Peyer's patch (tissue), 4 donors: ENCODE data around the gene ITGA5.

Source experiments
- POLR2A ChIP-seq, 2 donors: fragments of 450-650 bp; IDR thresholded peaks; one replicate each; pipeline ENCODE4 v1.5.1; 2017; ENCODE audit warnings: antibody characterized with exemption in 2 of 2, mild to moderate bottlenecking in 2 of 2, moderate library complexity in 2 of 2
- TF ChIP-seq, protein P1 (sequence below), 6 experiments: fragments of 450-650 bp in 4 of 6; fragments of 200-600 bp in 2 of 6; sonication (generic) in 1 of 6; IDR thresholded peaks; one replicate each; pipeline ENCODE4 v1.5.1; 2017 to 2019; ENCODE audit warnings: antibody characterized with exemption in 6 of 6, mild to moderate bottlenecking in 3 of 6, moderate library complexity in 1 of 6

DNA sequence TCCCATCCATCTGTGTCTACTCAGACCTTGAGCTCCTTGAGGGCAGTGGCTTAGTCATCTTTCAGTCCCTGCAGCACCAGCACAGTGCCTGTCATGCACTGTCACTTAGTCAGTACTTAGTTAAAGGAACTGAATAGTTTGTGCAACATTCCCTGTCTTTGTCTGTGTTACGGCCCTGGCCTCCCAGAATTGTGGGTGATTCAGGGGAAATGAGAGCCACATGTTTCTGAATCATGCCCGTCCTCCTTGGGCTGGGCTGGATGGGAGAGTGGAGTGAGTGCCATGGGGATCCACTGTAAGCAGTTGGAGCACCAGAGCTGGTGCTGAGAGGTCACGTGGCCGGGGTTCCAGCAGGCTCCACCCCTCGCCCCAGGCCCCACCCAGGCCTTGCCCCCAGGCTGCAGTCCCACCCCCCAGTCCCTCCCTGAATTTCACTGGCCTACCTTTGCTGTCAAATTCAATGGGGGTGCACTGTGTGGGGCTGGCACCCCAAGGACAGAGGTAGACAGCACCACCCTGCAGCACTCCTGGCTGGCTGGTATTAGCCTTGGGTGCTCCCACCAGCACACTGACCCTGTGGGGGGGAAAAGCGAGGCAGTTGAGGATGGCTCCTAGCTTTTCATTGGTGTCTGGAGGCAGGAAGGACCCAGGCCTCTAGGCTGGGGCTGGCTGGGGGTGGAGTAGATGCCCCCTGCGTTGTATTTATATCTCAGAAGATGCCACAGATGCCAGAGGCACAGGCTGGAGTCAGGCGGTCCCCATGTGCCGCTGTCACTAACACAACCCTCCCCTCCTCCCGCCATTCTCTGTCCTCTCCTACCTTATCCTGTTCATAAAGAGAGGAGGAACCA lies 7.5 kb downstream of the ITGA5 start:
- TF ChIP-seq, protein P1, sequence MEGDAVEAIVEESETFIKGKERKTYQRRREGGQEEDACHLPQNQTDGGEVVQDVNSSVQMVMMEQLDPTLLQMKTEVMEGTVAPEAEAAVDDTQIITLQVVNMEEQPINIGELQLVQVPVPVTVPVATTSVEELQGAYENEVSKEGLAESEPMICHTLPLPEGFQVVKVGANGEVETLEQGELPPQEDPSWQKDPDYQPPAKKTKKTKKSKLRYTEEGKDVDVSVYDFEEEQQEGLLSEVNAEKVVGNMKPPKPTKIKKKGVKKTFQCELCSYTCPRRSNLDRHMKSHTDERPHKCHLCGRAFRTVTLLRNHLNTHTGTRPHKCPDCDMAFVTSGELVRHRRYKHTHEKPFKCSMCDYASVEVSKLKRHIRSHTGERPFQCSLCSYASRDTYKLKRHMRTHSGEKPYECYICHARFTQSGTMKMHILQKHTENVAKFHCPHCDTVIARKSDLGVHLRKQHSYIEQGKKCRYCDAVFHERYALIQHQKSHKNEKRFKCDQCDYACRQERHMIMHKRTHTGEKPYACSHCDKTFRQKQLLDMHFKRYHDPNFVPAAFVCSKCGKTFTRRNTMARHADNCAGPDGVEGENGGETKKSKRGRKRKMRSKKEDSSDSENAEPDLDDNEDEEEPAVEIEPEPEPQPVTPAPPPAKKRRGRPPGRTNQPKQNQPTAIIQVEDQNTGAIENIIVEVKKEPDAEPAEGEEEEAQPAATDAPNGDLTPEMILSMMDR (IDR thresholded peaks at IDR 0.05) = no peak
- TF ChIP-seq POLR2A (IDR thresholded peaks at IDR 0.05) = no peak
